NCI-H1105 treated with DMSO at 0.1 percent for 48 hours (cell line): ENCODE results near the gene SERPINA5.
A peak's percentile ranks its signal among the peaks of the same experiment; 100 is the strongest.
"Not testable (repeated sequence)": the region's sequence is repeated elsewhere in the genome, so short reads cannot be mapped to it uniquely, and the experiment has no call there.

ENCODE experiments used
- DNase-seq: peaks from one replicate; lab custom pipeline; 2025; lab: John Stamatoyannopoulos, UW

The SERPINA5 gene

GRCh38 chr14:94575730-94576585 is 5.3 kb upstream of the SERPINA5 start:
- DNase-seq: no peak

GRCh38 chr14:94577472-94577871 is 3.8 kb upstream of the SERPINA5 start:
- DNase-seq: not testable (repeated sequence)

- no peak for DNase-seq
These were observed 2.5 kb upstream of the SERPINA5 start for GRCh38 chr14:94578712-94579111.

GRCh38 chr14:94582199-94582750 is 1.0 kb downstream of the SERPINA5 start:
- no peak for DNase-seq

- no peak for DNase-seq
These were observed 1.6 kb downstream of the SERPINA5 start for GRCh38 chr14:94582851-94583250.

GRCh38 chr14:94583557-94583956 is 2.3 kb downstream of the SERPINA5 start:
- no peak for DNase-seq

GRCh38 chr14:94584591-94585280 is 3.5 kb downstream of the SERPINA5 start:
- DNase-seq: no peak

- DNase-seq: no peak
These were observed 5.4 kb downstream of the SERPINA5 start for GRCh38 chr14:94586635-94587034.

- DNase-seq: no peak
These were observed 7.1 kb downstream of the SERPINA5 start for GRCh38 chr14:94588311-94588710.

- no peak for DNase-seq
These were observed 9.8 kb downstream of the SERPINA5 start for GRCh38 chr14:94591073-94591472.

- DNase-seq: no peak
These were observed 10.6 kb downstream of the SERPINA5 start for GRCh38 chr14:94591871-94592270.

GRCh38 chr14:94592457-94592856 is 11.2 kb downstream of the SERPINA5 start:
- DNase-seq: no peak

- no peak for DNase-seq
These were observed 12.1 kb downstream of the SERPINA5 start for GRCh38 chr14:94593376-94593748.

- no peak for DNase-seq
These were observed 12.7 kb downstream of the SERPINA5 start for GRCh38 chr14:94593749-94594431.

GRCh38 chr14:94594441-94594840 is 13.2 kb downstream of the SERPINA5 start:
- no peak for DNase-seq

- DNase-seq: no peak
These were observed 14.7 kb downstream of the SERPINA5 start for GRCh38 chr14:94595912-94596311.

- DNase-seq: no peak
These were observed 15.1 kb downstream of the SERPINA5 start for GRCh38 chr14:94596361-94596760.

- no peak for DNase-seq
These were observed 16.6 kb downstream of the SERPINA5 start for GRCh38 chr14:94597788-94598187.

- DNase-seq: no peak
These were observed 17.2 kb downstream of the SERPINA5 start for GRCh38 chr14:94598506-94598815.

- peak; percentile 16 for DNase-seq
These were observed 17.8 kb downstream of the SERPINA5 start for GRCh38 chr14:94598816-94599655.

GRCh38 chr14:94599656-94600004 is 18.4 kb downstream of the SERPINA5 start:
- no peak for DNase-seq

GRCh38 chr14:94600148-94600545 is 18.9 kb downstream of the SERPINA5 start:
- DNase-seq: no peak
